ENCODE results near the gene PI4KB.

- TF ChIP-seq CTCF (IDR thresholded peaks at IDR 0.05) (no peak), EP300 (IDR thresholded peaks at IDR 0.05) (no peak)
Measured at GRCh38 chr1:151367658-151368392, 40.6 kb upstream of the PI4KB start.
